Epithelial cell of esophagus (primary cell): ENCODE data around the gene ZSWIM1.

Experiments used
- DNase-seq: peaks from one replicate; pipeline ENCODE4 v3.0.0; 2010; ENCODE audit warnings: low read depth
- H3K4me3 ChIP-seq: 2 replicates; pipeline ENCODE4 v1.5.1; 2011; ENCODE audit warnings: mild to moderate bottlenecking, low read length, control low read depth
- CTCF ChIP-seq: IDR thresholded peaks from 2 replicates; pipeline ENCODE4 v1.5.1; 2011; ENCODE audit warnings: low read depth, mild to moderate bottlenecking, low read length, control low read depth, inconsistent platforms; ENCODE audit not compliant: insufficient read depth; ENCODE audit errors: missing control alignments

Gene ZSWIM1

GRCh38 chr20:45874576-45874975 is 6.5 kb upstream of the ZSWIM1 start:
- TF ChIP-seq CTCF = no peak
- no peak overlapping the region for H3K4me3 ChIP-seq
- DNase-seq = no peak

GRCh38 chr20:45878076-45878761 is 2.8 kb upstream of the ZSWIM1 start:
- TF ChIP-seq CTCF = no peak

GRCh38 chr20:45882469-45883099 is 1.6 kb downstream of the ZSWIM1 start:
- no peak for TF ChIP-seq CTCF
- DNase-seq = no peak
- H3K4me3 ChIP-seq = no peak overlapping the region

More at GRCh38 chr20:45878076-45878761, 2.8 kb upstream of the ZSWIM1 start:
- DNase-seq = no peak
- H3K4me3 ChIP-seq = no peak overlapping the region

- no peak for DNase-seq
- H3K4me3 ChIP-seq = no peak overlapping the region
- TF ChIP-seq CTCF = no peak
Observed at GRCh38 chr20:45883100-45883469, 2.1 kb downstream of the ZSWIM1 start.

- no peak overlapping the region for H3K4me3 ChIP-seq
- TF ChIP-seq CTCF = no peak
- DNase-seq = no peak
Observed at GRCh38 chr20:45886590-45887345, 5.7 kb downstream of the ZSWIM1 start.

- no peak for TF ChIP-seq CTCF
- DNase-seq = no peak
- no peak within 1 kb of the TSS for H3K4me3 ChIP-seq
Observed at GRCh38 chr20:45887346-45887715, 6.3 kb downstream of the ZSWIM1 start, which contains the start of gene SPATA25. Gene SPATA25 (minus strand): TSS chr20:45887622. CDS start chr20:45887590, 32 bp downstream.
